Activated CD8-positive, alpha-beta memory T cell treated with anti-CD3 and anti-CD28 coated beads, Interleukin-2, amount 50 U/mL, for 1 hour (primary cell): ENCODE results near the gene NPIPA1.
"Not testable (repeated sequence)": the region's sequence is repeated elsewhere in the genome, so short reads cannot be mapped to it uniquely, and the experiment has no call there.

Experiments
- DNase-seq: peaks from one replicate; pipeline ENCODE4 v3.0.0-alpha.2; 2020; ENCODE audit errors: extremely low read depth

The NPIPA1 gene

GRCh38 chr16:14930246-14930645 lies 7.0 kb upstream of the NPIPA1 start:
- not testable (repeated sequence) for DNase-seq

GRCh38 chr16:14930971-14931370 lies 6.3 kb upstream of the NPIPA1 start:
- not testable (repeated sequence) for DNase-seq

GRCh38 chr16:14932581-14933375 lies 4.5 kb upstream of the NPIPA1 start:
- DNase-seq = not testable (repeated sequence)

- DNase-seq = not testable (repeated sequence)
Observed at GRCh38 chr16:14937994-14938393, 751 bp downstream of the NPIPA1 start.

GRCh38 chr16:14942686-14943085 lies 5.4 kb downstream of the NPIPA1 start:
- DNase-seq = not testable (repeated sequence)

- DNase-seq = no peak
Observed at GRCh38 chr16:14955546-14956231, 18.4 kb downstream of the NPIPA1 start.

GRCh38 chr16:14957576-14958322 lies 20.5 kb downstream of the NPIPA1 start:
- no peak for DNase-seq

GRCh38 chr16:14958323-14958600 lies 21.0 kb downstream of the NPIPA1 start:
- DNase-seq = no peak

GRCh38 chr16:14958970-14959369 lies 21.7 kb downstream of the NPIPA1 start:
- DNase-seq = no peak

GRCh38 chr16:14961405-14962186 lies 24.4 kb downstream of the NPIPA1 start:
- no peak for DNase-seq

GRCh38 chr16:14963281-14964173 lies 26.3 kb downstream of the NPIPA1 start:
- no peak for DNase-seq

- no peak for DNase-seq
Observed at GRCh38 chr16:14965328-14965727, 28.1 kb downstream of the NPIPA1 start.

GRCh38 chr16:14969795-14970194 lies 32.6 kb downstream of the NPIPA1 start:
- DNase-seq = not testable (repeated sequence)

- not testable (repeated sequence) for DNase-seq
Observed at GRCh38 chr16:14971621-14972228, 34.5 kb downstream of the NPIPA1 start.

- not testable (repeated sequence) for DNase-seq
Observed at GRCh38 chr16:14973785-14974322, 36.6 kb downstream of the NPIPA1 start.

GRCh38 chr16:14974331-14974655 lies 37.0 kb downstream of the NPIPA1 start:
- not testable (repeated sequence) for DNase-seq

GRCh38 chr16:14974656-14975417 lies 37.6 kb downstream of the NPIPA1 start, which contains the start of gene PDXDC1:
Gene PDXDC1, plus strand, starts transcription at chr16:14975026. Its CDS starts 174 bp downstream, at chr16:14975200.
- DNase-seq = peak; percentile 83

- DNase-seq = peak; percentile 11
Observed at GRCh38 chr16:14975418-14976194, 38.4 kb downstream of the NPIPA1 start.
